ENCODE measurements around the gene TMEM238L.

TMEM238L gene

GRCh38 chr17:10762037-10762436, 41.9 kb downstream of the TMEM238L start:
- Histone ChIP-seq H3K79me2 (ENCODE audit: low read length) (no peaks in the 10 kb centered on the region), H3K4me2 (ENCODE audit: low read length) (no peak overlapping the region), H3K9ac (ENCODE audit: low read length) (no peak overlapping the region), H3K27ac (ENCODE audit: low read length) (no peak overlapping the region), H3K27me3 (ENCODE audit: low read depth, low read length) (no peaks in the 10 kb centered on the region), H3K4me1 (ENCODE audit: low read length) (no peaks in the 10 kb centered on the region), H3K36me3 (replicated peaks; ENCODE audit: low read depth, low read length) (no peaks in the 10 kb centered on the region), H2AFZ (ENCODE audit: low read depth, low read length) (no peak overlapping the region), H4K20me1 (ENCODE audit: insufficient read depth, low read length) (no peaks in the 10 kb centered on the region), H3K9me3 (ENCODE audit: insufficient read depth, low read length) (no peaks in the 10 kb centered on the region), H3K4me3 (ENCODE audit: low read length) (no peak overlapping the region)
- TF ChIP-seq EZH2phosphoT487 (IDR thresholded peaks at IDR 0.05; ENCODE audit: low read depth) (no peak), CTCF (IDR thresholded peaks at IDR 0.05; ENCODE audit: low read depth, low read length) (no peak)

- TF ChIP-seq EZH2phosphoT487 (IDR thresholded peaks at IDR 0.05; ENCODE audit: low read depth) (no peak), CTCF (IDR thresholded peaks at IDR 0.05; ENCODE audit: low read depth, low read length) (no peak)
- Histone ChIP-seq H3K4me2 (ENCODE audit: low read length) (no peak overlapping the region), H3K4me3 (ENCODE audit: low read length) (no peak overlapping the region), H2AFZ (ENCODE audit: low read depth, low read length) (no peak overlapping the region), H3K9me3 (ENCODE audit: insufficient read depth, low read length) (no peaks in the 10 kb centered on the region), H3K9ac (ENCODE audit: low read length) (no peak overlapping the region), H3K79me2 (ENCODE audit: low read length) (no peaks in the 10 kb centered on the region), H4K20me1 (ENCODE audit: insufficient read depth, low read length) (no peaks in the 10 kb centered on the region), H3K27me3 (ENCODE audit: low read depth, low read length) (no peaks in the 10 kb centered on the region), H3K36me3 (replicated peaks; ENCODE audit: low read depth, low read length) (no peaks in the 10 kb centered on the region), H3K4me1 (ENCODE audit: low read length) (no peaks in the 10 kb centered on the region), H3K27ac (ENCODE audit: low read length) (no peak overlapping the region)
Measured at GRCh38 chr17:10761281-10761680, 42.6 kb downstream of the TMEM238L start.

- TF ChIP-seq EZH2phosphoT487 (IDR thresholded peaks at IDR 0.05; ENCODE audit: low read depth) (no peak), CTCF (IDR thresholded peaks at IDR 0.05; ENCODE audit: low read depth, low read length) (no peak)
- no peak overlapping the region for H3K4me3 ChIP-seq (ENCODE audit: low read length)
- H3K9me3 ChIP-seq (ENCODE audit: insufficient read depth, low read length) = no peaks in the 10 kb centered on the region
- no peaks in the 10 kb centered on the region for H3K27me3 ChIP-seq (ENCODE audit: low read depth, low read length)
- no peak overlapping the region for H3K4me2 ChIP-seq (ENCODE audit: low read length)
- H3K27ac ChIP-seq (ENCODE audit: low read length) = no peak overlapping the region
- no peaks in the 10 kb centered on the region for H3K79me2 ChIP-seq (ENCODE audit: low read length)
- no peaks in the 10 kb centered on the region for H3K4me1 ChIP-seq (ENCODE audit: low read length)
- no peak overlapping the region for H2AFZ ChIP-seq (ENCODE audit: low read depth, low read length)
- H3K9ac ChIP-seq (ENCODE audit: low read length) = no peak overlapping the region
- H3K36me3 ChIP-seq (replicated peaks; ENCODE audit: low read depth, low read length) = no peaks in the 10 kb centered on the region
- H4K20me1 ChIP-seq (ENCODE audit: insufficient read depth, low read length) = no peaks in the 10 kb centered on the region
Measured at GRCh38 chr17:10758062-10758461, 45.8 kb downstream of the TMEM238L start.

GRCh38 chr17:10757647-10758046, 46.3 kb downstream of the TMEM238L start:
- Histone ChIP-seq H3K27me3 (ENCODE audit: low read depth, low read length) (no peaks in the 10 kb centered on the region), H2AFZ (ENCODE audit: low read depth, low read length) (no peak overlapping the region), H3K9ac (ENCODE audit: low read length) (no peak overlapping the region), H3K4me1 (ENCODE audit: low read length) (no peaks in the 10 kb centered on the region), H3K79me2 (ENCODE audit: low read length) (no peaks in the 10 kb centered on the region), H4K20me1 (ENCODE audit: insufficient read depth, low read length) (no peaks in the 10 kb centered on the region), H3K9me3 (ENCODE audit: insufficient read depth, low read length) (no peaks in the 10 kb centered on the region), H3K27ac (ENCODE audit: low read length) (no peak overlapping the region), H3K4me3 (ENCODE audit: low read length) (no peak overlapping the region), H3K36me3 (replicated peaks; ENCODE audit: low read depth, low read length) (no peaks in the 10 kb centered on the region), H3K4me2 (ENCODE audit: low read length) (no peak overlapping the region)
- no peak for TF ChIP-seq CTCF (IDR thresholded peaks at IDR 0.05; ENCODE audit: low read depth, low read length)
- TF ChIP-seq EZH2phosphoT487 (IDR thresholded peaks at IDR 0.05; ENCODE audit: low read depth) = no peak

All from OCI-LY3 (cell line).